HG02885 (cell line): ENCODE data around the gene SPTLC2.

Source experiments
- ATAC-seq: cut with Tn5 transposase; IDR thresholded peaks from one replicate; pipeline ENCODE4 v1.9.1; 2021; ENCODE audit warnings: mild to moderate bottlenecking; ENCODE audit not compliant: unreplicated experiment, poor library complexity

SPTLC2 gene

DNA sequence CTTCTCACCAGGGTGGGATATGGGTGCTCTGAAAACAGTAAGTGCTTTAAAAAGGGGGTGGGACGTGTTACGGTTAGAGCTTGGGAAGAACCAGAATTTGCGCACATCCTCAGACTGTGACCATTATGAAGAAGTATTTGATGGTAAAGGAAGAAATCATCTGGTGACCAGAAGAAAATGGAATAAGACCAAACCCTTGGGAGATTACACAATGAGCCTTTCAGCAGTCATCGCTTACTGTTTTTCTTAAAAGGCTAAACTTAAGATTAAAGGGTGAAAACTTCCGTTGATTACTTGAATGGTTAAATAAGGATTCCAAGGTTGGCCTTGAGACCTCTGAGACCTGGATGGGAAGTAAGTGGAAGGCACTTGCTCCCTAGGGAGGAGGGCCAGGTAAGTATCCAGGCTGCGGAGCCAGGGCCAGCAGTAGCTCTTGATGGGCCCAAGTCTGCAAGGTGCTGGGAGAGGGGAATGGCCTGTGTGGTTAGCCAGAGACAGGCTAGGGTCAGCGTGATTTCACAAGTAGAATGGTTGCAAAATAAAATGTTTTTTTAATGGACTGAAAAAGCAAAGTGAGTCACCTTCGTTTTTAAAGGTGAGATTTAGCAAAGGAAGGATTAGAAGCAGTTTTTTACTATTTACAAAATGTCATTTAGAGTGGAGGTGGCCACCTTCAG, 104.8 kb downstream of the SPTLC2 start:
- ATAC-seq = no peak

DNA sequence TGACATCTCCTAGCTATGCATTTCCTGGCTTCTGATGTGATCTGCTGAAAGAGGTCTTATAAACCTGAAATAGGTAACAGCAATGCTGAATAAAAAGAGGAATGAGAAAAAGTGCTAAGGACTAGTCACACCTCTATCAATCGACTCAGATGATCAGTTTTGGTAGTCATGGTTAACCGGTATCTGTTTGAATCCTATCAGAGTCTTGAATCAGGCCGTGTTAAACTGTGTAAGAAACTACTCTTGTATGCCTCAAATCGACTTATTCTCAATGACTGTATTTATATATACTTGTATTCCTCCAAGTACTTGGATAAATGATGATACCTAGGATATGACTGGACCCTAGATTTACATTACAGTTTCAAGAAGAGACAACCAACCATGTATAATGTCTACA, 107.1 kb downstream of the SPTLC2 start:
- no peak for ATAC-seq

DNA sequence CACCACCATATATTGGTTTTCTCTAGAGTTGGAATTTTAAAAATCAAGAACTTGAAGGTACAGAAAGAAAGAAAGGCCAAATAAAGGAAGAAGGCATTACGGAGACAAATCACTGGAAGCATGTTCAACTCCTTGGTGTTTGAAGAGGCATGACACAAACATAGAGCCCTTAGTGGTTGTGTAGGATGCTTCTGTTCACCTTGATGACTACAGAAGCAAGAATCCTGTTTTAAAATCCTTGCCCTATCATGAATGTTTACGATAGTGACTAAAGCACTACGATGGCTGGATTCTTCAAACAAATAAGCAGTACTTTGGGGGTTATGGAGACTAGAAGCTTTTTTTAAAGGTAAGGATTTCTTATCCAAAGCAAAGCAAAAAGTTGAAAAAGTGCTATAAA, 107.6 kb downstream of the SPTLC2 start:
- no peak for ATAC-seq

DNA sequence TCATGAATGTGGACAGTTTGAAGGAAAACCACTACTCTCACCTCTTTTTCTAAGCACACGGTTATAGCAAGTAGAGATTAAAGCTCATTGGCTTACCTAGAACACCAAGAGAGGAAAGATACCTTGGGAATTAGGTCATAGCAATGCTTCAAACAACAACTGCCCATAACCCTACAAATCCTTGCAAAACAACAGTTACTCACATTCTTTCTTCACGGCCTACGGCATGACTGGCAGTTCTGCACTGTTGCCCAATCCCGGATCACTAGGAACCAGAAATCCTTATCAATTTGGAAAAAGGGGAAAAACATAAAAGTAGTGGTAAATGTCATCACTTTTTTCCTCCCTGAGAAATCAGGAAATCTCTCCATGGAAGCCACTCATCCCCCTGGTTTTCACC, 108.2 kb downstream of the SPTLC2 start:
- ATAC-seq = no peak

DNA sequence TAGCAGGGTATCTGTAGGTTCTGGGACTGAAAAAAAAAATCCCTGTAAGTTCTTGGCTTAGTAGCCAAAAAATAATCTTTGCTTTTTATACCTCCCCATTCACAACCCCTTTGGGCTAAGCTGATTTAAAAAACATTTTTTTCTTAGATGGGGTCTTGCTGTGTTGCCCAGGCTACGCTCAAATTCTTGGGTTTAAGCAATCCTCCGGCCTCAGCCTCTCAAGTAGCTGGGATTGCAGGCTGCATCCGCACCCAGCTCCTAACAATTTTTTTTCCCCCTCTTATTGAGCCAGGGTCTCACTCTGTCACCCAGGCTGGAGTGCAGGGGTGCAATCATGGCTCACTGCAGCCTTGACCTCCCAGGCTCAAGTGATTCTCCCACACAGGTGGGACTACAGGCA, 108.7 kb downstream of the SPTLC2 start:
- no peak for ATAC-seq

DNA sequence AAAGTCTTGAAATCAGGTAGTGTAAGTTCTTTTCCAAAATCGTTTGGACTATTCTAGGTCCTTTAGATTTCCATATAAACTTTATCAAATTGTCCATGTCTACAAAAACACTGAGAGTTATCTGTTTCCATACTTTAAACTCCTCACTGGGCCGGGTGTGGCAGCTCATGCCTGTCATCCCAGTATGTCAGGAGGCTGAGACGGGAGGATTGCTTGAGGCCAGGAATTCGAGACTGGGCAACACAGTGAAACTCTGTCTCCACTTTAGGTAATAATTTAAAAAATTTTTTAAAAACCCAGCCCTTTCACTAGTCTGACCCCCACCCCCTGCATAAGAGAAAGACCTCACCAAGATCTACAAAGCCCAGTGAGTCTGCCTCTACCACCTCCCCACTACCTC, 111.4 kb downstream of the SPTLC2 start:
- ATAC-seq = no peak

DNA sequence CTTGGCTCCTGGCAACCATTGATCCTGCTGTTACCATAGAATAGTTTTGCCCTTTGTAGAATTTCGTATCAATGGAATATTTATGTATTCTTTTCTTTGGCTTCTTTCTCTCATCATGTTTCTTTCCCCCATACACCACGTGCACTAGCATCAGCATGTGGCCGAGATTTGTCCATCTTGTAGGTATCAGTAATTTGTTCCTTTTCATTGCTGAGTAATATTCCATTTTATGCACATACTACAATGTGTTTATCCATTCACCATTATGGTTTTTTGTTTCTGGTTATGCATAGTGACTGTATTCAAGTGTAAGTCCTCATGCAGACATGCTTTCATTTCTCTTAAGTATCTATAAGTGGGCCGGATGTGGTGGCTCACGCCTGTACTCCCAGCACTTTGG, 113.3 kb downstream of the SPTLC2 start:
- no peak for ATAC-seq

DNA sequence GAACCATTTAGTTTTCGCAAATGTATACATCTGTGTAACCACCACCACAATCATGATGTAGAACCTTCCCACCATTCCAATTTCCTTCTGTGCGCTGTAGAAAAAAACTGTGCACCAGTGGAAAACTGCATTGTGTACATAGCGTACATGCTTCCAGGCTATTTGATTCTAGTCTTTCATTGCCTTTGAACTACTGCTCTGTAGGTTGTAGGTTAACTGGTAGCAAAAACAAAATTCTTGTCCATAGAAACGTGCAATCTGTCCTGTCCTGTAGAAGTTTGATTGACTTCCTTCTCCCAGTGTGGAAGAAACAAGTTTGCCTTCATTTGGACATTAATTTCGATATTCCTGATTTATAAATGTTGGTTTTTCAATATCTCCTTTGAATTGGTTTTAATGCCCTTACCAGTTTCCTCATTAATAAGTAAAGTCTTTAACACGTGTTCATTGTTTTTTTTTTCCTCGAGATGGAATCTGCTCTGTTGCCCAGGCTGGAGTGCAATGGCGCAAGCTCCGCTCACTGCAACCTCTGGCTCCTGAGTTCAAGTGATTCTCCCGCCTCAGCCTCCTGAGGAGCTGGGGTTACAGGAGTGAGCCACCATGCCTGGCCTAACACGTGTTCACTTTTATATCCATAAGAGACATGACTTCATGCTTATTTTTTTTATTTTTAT, 114.2 kb downstream of the SPTLC2 start:
- ATAC-seq = no peak

DNA sequence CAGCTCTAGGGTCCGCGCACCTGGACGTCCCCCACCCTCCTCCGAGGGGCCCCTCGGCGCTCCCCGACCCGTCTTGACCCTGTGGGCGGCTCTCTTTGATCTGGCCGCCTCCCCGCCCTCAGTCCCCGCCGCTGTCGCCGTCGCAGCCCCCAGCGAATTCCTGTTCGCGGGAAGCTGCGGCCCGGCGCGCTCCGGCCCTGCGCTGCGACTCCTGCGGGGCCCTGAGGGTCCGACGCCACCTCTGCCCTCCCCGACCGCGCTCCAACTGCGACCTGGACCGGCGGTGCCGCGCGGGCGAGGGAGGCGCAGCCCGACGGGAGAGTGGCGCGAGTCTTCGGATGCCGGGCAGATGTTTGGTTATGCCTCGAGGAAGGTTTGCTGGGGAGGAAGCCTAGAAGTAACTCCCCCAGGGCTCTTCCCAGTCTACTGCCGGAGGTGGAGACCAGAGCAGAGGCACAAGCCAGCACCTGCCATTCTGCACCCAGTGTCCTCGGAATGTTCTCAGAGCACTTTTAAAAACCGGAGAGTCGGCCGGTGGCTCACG, 117.4 kb downstream of the SPTLC2 start:
- ATAC-seq = peak; percentile 24

DNA sequence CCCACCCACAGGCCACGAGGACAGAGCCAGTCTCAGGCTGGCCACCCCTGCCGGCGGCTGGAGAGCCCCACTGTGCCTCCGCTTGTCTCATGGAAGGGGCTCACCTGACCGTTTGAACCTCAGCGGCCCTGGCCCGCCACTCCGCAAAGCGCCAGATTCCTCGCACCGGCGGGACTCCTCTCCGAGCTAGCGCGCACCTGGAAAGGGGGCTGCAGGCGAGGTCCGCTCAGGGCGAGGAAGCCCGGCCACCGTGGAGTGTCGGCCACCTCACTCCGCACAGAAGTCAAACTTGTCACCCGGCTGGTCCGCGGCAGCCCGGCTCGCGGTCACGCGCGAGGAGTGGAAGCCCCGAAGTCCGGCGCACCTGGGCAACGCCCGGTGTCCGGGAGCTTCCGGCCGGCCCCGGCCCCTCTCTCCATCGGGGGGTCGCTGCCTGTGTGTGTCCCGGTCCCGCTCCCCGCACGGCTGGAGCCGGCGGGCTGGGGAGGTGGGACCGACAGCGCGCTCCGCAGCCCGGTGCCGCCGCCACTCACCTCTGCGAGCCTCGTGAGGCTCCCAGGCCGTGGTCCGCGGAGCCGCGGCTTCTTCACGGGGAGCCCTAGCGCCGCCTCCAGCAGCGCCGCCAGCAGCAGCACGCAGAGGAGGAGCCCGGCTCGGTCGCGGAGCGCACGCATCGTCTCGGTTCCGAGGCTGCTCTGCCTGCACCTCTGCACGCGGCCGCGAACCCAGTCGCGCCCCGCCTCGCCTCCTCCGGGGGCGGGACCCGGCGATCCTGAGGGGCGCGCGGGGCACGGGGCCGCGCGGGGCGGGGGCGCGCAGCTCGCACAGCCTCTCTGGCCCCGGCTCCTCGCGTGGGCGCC, 118.1 kb downstream of the SPTLC2 start, which contains the start of gene ISM2:
TSS of gene ISM2 (minus strand) at position 697 of the 860 bp plus-strand sequence. CDS start at position 674, 23 bp downstream.
- peak; percentile 78 for ATAC-seq

DNA sequence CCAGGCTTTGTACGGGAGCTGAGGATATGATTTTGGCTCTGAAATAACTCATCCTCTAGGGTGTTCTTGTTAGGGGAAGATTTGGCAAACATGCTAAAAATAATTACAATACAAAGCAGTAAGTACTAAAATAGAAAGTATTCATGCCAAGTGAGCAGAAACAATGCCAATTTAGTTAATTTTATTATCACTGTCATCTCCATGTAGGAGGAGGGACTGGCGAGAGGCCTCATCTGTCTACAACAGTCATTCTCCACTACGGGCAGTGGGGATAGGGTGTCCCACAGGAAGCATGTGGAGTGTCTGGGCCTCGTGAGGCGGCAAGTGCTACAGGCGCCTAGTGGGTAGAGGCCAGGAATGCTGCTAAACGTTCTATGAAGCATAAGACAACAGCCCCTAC, 121.1 kb downstream of the SPTLC2 start:
- ATAC-seq = no peak

DNA sequence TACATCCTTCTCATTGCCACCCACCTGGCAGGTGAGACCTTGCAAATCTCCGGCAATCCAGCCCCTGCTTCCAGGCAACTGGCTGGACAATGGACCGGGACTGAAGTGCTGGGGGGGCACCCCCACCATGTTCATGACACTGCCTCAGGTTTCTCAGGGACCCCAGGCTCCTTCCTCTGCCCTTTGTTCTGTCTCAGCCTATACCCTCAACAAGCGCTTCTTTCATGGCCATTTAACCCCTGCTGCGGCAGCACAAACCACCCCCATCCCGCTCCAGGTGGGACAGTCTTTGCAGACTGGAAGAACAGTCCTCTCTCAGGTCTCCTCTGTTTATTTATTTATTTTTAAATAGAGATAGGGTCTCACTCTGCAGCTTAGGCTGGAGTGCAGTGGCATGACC, 125.4 kb downstream of the SPTLC2 start:
- no peak for ATAC-seq

DNA sequence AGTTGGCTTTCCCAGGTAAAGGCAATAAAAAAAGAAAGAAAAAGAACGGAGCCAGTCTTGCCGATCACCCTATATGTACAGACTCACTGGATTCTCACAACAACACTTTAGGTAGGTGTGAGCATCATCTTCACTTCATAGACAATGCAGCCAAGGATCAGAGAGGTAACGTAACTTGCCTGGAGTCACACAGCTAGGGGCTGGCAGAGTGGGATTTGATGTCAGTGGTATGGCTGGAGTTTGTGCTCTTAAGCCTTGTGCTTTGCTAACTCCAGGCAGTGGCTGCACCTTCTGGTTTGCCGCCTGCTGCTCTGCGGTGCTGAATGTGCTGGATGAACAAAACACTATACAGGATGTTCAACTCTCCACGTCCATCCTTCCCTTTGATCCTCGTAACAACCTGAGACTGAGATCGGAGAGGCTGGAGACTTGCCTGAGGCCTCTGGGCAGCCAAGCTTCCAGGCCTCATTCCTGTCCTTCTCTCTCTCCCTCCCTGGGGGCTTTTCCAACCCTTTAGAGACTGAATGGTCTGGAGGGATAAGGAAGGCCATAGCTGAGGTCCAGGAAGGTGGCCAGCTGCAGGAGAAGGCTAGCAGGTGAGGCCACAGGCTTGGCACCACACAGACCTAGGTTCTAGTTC, 126.0 kb downstream of the SPTLC2 start:
- ATAC-seq = no peak

DNA sequence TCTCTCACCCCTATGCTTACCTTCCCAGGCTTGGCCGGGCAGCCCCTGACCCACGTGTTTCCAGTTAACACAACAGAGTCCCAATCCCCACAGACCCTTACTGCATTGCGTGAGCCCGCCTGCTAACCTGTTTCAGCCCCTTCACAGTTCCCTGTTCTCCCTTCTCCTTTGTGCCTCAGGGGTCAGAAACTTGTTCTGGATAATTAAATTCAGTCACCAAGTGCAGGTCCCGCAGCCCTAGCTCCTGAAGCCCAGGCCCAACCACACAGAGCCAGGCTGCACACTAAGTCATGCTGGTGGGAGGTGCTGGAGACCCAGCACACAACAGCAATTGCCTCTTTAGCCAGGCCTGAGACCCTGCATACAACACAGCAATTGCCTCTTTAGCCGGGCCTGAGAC, 127.4 kb downstream of the SPTLC2 start:
- ATAC-seq = no peak

DNA sequence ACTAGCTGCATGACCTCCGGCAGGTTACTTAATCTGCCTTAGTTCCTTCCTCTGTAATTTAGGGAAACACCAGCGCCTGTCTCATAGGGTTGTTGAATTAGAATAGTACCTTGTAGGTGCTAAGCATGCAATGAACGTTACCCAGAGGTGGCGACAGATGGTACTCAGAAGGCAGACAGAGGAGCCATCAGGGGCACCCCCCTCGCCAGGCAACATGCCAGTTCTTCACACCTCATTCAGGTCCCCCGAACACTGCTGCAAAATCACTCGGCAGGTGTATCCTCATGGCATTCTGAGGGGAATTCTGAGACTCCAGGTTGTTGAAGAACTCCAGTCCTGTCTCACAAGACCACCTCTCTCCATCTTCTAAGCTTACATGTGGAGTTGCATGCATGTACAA, 127.9 kb downstream of the SPTLC2 start:
- ATAC-seq = no peak

DNA sequence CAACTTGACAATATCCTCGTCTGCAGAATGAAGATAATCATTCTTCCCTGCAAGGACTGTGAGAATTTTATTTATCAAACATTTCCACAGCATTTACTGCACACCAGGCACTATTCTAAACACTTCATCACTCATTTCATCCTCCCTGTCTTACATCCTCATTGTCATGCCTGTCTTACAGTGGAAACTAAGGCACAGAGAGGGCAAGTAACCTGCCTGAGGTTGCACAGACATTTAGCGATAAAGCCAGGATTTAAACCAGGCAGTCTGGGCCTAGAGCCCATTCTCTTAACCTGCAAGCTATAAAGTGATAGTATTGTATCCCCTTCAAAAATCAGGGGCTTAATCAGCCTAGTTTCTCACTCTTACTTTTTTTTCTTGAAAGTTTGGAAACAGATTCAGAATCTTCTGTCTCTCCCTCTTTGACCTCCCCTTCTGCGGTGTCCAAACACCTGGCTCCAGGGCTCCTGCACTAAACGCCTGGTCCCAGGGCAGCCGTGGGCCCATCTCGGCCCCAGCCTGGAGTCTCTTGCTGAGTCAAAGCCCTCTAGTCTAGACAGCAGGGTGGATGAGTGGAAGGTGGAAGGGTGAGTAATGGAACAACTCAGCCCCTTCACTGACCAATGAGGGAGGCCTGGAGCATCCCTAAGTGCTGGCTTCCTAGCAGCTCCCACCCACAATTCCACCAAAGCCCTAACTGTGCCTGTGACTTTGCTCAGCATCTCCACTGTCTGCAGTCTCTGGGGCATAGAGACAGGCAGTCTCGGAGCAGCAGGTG, 130.3 kb downstream of the SPTLC2 start:
- ATAC-seq = no peak

DNA sequence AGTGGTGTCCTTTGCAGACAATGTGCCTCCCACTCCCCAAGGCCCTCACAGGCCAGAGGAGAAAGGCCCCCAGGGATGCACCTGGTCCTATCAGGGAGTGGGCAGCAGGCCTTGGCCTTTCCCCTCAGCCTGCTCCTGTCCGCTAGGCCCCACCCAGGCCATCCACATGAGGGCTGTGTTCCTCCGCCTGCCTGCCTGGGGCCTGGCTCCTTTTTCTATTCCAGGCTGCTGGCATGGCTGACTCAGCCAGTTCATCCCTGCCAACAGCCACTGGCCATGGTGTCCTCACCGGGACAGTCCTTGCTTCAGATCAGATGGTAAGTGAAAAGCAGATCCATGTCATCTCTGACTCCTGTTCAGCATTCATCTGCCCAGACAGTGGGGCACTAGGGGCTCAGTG, 131.2 kb downstream of the SPTLC2 start:
- no peak for ATAC-seq

DNA sequence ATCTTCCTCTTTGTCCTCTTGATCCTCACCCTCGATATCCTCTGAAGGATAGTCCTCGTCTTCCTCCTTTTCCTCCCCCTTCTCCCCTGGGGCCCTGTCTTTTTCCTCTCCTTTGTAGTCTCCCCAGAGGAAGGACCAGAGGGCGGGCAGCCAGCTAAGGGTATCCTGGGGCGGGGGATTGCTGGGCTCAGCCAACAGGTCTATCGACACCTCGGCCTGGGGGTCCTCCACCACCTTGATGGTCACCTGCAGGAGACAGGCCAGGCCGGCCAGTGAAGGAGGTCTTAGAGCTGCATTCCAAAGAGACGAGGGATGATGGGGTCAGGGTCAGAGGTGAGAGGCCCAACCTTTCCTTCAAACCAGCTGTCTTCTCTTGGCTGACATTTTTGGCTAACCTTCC, 134.0 kb downstream of the SPTLC2 start:
- no peak for ATAC-seq

DNA sequence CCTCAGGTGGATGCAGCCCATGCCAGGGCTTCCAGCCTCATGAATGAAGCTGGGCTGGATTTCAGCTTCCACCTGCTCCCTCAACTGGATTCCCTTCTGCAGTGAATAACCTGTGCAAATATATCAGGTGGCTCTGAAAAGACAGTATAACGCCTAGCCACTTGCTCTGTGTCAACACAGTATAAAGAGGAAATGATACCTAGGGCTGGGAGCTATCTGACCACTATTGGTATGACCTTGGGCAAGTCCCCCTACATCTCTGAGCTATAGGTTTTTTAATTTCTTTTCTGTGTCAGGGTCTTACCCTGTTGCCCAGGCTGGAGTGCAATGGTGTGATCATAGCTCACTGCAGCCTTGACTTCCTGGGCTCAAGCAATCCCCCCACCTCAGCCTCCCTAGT, 137.6 kb downstream of the SPTLC2 start:
- peak; percentile 97 for ATAC-seq

DNA sequence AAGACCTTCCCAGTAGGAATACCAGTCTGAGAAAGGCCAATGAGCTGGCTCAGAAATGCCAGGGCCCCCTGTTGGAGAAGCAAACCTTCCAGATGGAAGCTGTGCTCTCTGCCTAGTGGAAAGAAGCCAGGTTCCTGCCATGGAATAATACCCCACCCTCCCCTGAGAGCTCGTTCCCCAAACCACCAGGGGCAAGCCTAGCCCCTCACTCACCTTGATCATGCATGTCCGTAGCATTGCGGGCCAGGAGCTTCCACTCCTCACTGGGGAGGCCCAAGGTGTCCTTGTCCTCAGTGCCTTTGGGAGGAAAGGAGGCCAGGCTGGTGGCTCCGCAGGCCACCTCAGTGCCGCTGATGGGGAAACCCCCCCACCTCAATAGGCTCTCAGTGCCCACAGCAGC, 138.4 kb downstream of the SPTLC2 start:
- ATAC-seq = no peak
